WTC11 (cell line): ENCODE results near the gene ANAPC1. TPM values are rescaled to one million over a fixed set of nuclear protein-coding genes. Genes with fewer than 3 reads are reported as not detected.
A peak's percentile ranks its signal among the peaks of the same experiment; 100 is the strongest.

Experiments
- ARID4B ChIP-seq: sonication (generic); formaldehyde crosslinking; IDR thresholded peaks from 2 replicates; pipeline ENCODE4 v1.8.0; 2023; ENCODE audit warnings: missing genetic modification reagents, mild to moderate bottlenecking, borderline replicate concordance
- CTCF ChIP-seq: fragments of 200-600 bp; IDR thresholded peaks from 2 replicates; pipeline ENCODE4 v1.8.0; 2022; ENCODE audit warnings: antibody characterized with exemption
- GABPB1 ChIP-seq: sonication (generic); formaldehyde crosslinking; IDR thresholded peaks from 2 replicates; pipeline ENCODE4 v1.8.1; 2023; ENCODE audit warnings: mild to moderate bottlenecking, missing genetic modification reagents
- GRHL2 ChIP-seq: fragments of 250-450 bp; sonication (Bioruptor Pico); IDR thresholded peaks from 2 replicates; pipeline ENCODE4 v1.8.0; 2022; ENCODE audit warnings: mild to moderate bottlenecking, moderate library complexity; ENCODE audit not compliant: insufficient replicate concordance, severe bottlenecking
- IRF2 ChIP-seq: sonication (generic); formaldehyde crosslinking; IDR thresholded peaks from 2 replicates; pipeline ENCODE4 v1.8.0; 2022; ENCODE audit warnings: low read depth, missing genetic modification reagents, borderline replicate concordance
- NR1H2 ChIP-seq: sonication (generic); formaldehyde crosslinking; IDR thresholded peaks from 2 replicates; pipeline ENCODE4 v1.9.0; 2021; ENCODE audit warnings: mild to moderate bottlenecking, moderate library complexity, missing genetic modification reagents
- NR2C2 ChIP-seq: sonication (generic); formaldehyde crosslinking; IDR thresholded peaks from 2 replicates; pipeline ENCODE4 v1.8.0; 2022; ENCODE audit warnings: mild to moderate bottlenecking, missing genetic modification reagents
- SMAD4 ChIP-seq: sonication (generic); formaldehyde crosslinking; IDR thresholded peaks from 2 replicates; pipeline ENCODE4 v1.8.0; 2022; ENCODE audit warnings: mild to moderate bottlenecking, missing genetic modification reagents
- SP1 ChIP-seq: sonication (generic); formaldehyde crosslinking; conservative IDR thresholded peaks from 2 replicates; pipeline ENCODE4 v1.8.1; 2022; ENCODE audit warnings: missing genetic modification reagents
- USF1 ChIP-seq: sonication (generic); formaldehyde crosslinking; IDR thresholded peaks from 2 replicates; pipeline ENCODE4 v1.8.0; 2022; ENCODE audit warnings: mild to moderate bottlenecking, missing genetic modification reagents
- ZBTB21 ChIP-seq: sonication (generic); formaldehyde crosslinking; IDR thresholded peaks from 2 replicates; pipeline ENCODE4 v1.8.1; 2023; ENCODE audit warnings: mild to moderate bottlenecking, missing genetic modification reagents, borderline replicate concordance
- ZNF232 ChIP-seq: sonication (generic); formaldehyde crosslinking; IDR thresholded peaks from 2 replicates; pipeline ENCODE4 v1.8.0; 2022; ENCODE audit warnings: mild to moderate bottlenecking, missing genetic modification reagents
- ZNF263 ChIP-seq: sonication (generic); formaldehyde crosslinking; IDR thresholded peaks from 2 replicates; pipeline ENCODE4 v1.8.1; 2022; ENCODE audit warnings: low read depth, mild to moderate bottlenecking, moderate library complexity, missing genetic modification reagents
- ZNF396 ChIP-seq: fragments of 250-450 bp; sonication (Bioruptor Pico); IDR thresholded peaks from 2 replicates; pipeline ENCODE4 v1.8.0; 2021; ENCODE audit warnings: mild to moderate bottlenecking, moderate library complexity, borderline replicate concordance
- ZNF423 ChIP-seq: fragments of 250-450 bp; sonication (Bioruptor Pico); IDR thresholded peaks from 2 replicates; pipeline ENCODE4 v2.1.2; 2022; ENCODE audit warnings: mild to moderate bottlenecking, moderate library complexity
- ZNF512 ChIP-seq: sonication (generic); formaldehyde crosslinking; IDR thresholded peaks from 2 replicates; pipeline ENCODE4 v1.8.1; 2022; ENCODE audit warnings: missing genetic modification reagents, borderline replicate concordance
- ZNF671 ChIP-seq: fragments of 250-450 bp; sonication (Bioruptor Pico); IDR thresholded peaks from 2 replicates; pipeline ENCODE4 v1.8.0; 2021; ENCODE audit warnings: mild to moderate bottlenecking
- total RNA-seq: library from RNA; stranded (reverse); gene quantifications from 3 replicates; pipeline ENCODE4 v1.2.3, GENCODE V29; 2021
- TF ChIP-seq, protein P1 (sequence below): fragments of 250-450 bp; sonication (Bioruptor Pico); IDR thresholded peaks from 2 replicates; pipeline ENCODE4 v1.9.0; 2021; ENCODE audit warnings: moderate library complexity, mild to moderate bottlenecking, inconsistent platforms, borderline replicate concordance
- TF ChIP-seq, protein P2 (sequence below): sonication (generic); formaldehyde crosslinking; IDR thresholded peaks from 2 replicates; pipeline ENCODE4 v1.8.1; 2023; ENCODE audit warnings: mild to moderate bottlenecking, missing genetic modification reagents, moderate library complexity
- TF ChIP-seq, protein P3 (sequence below): sonication (generic); formaldehyde crosslinking; IDR thresholded peaks from 2 replicates; pipeline ENCODE4 v1.8.0; 2022; ENCODE audit warnings: missing genetic modification reagents
- TF ChIP-seq, protein P4 (sequence below): sonication (generic); formaldehyde crosslinking; IDR thresholded peaks from 2 replicates; pipeline ENCODE4 v1.8.1; 2022; ENCODE audit warnings: low read depth, missing genetic modification reagents, borderline replicate concordance

ANAPC1 gene
- total RNA-seq, 1 experiment from 2014 or later, result 122 TPM

- TF ChIP-seq NR1H2 (CRISPR knock-in tag), result no peak
- 0 out of 2 replicates have a peak, but pooled peaks have one; percentile 54 for TF ChIP-seq SMAD4 (CRISPR knock-in tag)
- TF ChIP-seq USF1, result peak; percentile 38; the same call in 1 of the 2 replicates
- TF ChIP-seq ZNF263 (CRISPR knock-in tag), result no peak
- TF ChIP-seq IRF2 (CRISPR knock-in tag), result no peak
- TF ChIP-seq NR2C2, result no peak; the same call in 1 of the 2 replicates
- no peak for TF ChIP-seq CTCF
- TF ChIP-seq, protein P1, sequence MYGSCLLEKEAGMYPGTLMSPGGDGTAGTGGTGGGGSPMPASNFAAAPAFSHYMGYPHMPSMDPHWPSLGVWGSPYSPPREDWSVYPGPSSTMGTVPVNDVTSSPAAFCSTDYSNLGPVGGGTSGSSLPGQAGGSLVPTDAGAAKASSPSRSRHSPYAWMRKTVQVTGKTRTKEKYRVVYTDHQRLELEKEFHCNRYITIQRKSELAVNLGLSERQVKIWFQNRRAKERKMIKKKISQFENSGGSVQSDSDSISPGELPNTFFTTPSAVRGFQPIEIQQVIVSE (CRISPR knock-in tag), result no peak
- no peak for TF ChIP-seq ZNF512 (CRISPR knock-in tag)
- TF ChIP-seq ZNF423, result no peak
- TF ChIP-seq ZBTB21 (CRISPR knock-in tag), result no peak
- TF ChIP-seq GRHL2 (CRISPR knock-in tag), result no peak
- TF ChIP-seq, protein P2, sequence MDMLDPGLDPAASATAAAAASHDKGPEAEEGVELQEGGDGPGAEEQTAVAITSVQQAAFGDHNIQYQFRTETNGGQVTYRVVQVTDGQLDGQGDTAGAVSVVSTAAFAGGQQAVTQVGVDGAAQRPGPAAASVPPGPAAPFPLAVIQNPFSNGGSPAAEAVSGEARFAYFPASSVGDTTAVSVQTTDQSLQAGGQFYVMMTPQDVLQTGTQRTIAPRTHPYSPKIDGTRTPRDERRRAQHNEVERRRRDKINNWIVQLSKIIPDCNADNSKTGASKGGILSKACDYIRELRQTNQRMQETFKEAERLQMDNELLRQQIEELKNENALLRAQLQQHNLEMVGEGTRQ (CRISPR knock-in tag), result no peak
- TF ChIP-seq ARID4B (CRISPR knock-in tag), result no peak
- peak; percentile 46; the same call in 1 of the 2 replicates for TF ChIP-seq ZNF232 (CRISPR knock-in tag)
- peak; percentile 80 for TF ChIP-seq SP1 (CRISPR knock-in tag)
- TF ChIP-seq, protein P3, sequence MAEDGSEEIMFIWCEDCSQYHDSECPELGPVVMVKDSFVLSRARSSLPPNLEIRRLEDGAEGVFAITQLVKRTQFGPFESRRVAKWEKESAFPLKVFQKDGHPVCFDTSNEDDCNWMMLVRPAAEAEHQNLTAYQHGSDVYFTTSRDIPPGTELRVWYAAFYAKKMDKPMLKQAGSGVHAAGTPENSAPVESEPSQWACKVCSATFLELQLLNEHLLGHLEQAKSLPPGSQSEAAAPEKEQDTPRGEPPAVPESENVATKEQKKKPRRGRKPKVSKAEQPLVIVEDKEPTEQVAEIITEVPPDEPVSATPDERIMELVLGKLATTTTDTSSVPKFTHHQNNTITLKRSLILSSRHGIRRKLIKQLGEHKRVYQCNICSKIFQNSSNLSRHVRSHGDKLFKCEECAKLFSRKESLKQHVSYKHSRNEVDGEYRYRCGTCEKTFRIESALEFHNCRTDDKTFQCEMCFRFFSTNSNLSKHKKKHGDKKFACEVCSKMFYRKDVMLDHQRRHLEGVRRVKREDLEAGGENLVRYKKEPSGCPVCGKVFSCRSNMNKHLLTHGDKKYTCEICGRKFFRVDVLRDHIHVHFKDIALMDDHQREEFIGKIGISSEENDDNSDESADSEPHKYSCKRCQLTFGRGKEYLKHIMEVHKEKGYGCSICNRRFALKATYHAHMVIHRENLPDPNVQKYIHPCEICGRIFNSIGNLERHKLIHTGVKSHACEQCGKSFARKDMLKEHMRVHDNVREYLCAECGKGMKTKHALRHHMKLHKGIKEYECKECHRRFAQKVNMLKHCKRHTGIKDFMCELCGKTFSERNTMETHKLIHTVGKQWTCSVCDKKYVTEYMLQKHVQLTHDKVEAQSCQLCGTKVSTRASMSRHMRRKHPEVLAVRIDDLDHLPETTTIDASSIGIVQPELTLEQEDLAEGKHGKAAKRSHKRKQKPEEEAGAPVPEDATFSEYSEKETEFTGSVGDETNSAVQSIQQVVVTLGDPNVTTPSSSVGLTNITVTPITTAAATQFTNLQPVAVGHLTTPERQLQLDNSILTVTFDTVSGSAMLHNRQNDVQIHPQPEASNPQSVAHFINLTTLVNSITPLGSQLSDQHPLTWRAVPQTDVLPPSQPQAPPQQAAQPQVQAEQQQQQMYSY (CRISPR knock-in tag), result no peak
- peak; percentile 51; the same call in 1 of the 2 replicates for TF ChIP-seq GABPB1
- TF ChIP-seq ZNF396 (CRISPR knock-in tag), result no peak
- no peak for TF ChIP-seq ZNF671
- TF ChIP-seq, protein P4, sequence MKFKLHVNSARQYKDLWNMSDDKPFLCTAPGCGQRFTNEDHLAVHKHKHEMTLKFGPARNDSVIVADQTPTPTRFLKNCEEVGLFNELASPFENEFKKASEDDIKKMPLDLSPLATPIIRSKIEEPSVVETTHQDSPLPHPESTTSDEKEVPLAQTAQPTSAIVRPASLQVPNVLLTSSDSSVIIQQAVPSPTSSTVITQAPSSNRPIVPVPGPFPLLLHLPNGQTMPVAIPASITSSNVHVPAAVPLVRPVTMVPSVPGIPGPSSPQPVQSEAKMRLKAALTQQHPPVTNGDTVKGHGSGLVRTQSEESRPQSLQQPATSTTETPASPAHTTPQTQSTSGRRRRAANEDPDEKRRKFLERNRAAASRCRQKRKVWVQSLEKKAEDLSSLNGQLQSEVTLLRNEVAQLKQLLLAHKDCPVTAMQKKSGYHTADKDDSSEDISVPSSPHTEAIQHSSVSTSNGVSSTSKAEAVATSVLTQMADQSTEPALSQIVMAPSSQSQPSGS (CRISPR knock-in tag), result no peak
Observed at GRCh38 chr2:111883661-111884591, at the start of gene ANAPC1 (continued).
